Subcutaneous abdominal adipose tissue (tissue), 5 donors: ENCODE measurements around the gene URI1.
"Not testable (repeated sequence)": the region's sequence is repeated elsewhere in the genome, so short reads cannot be mapped to it uniquely, and the experiment has no call there.

Experiments
- H3K27ac ChIP-seq: one replicate; pipeline ENCODE4 v1.7.0; 2013; ENCODE audit warnings: low read depth, mild to moderate bottlenecking, inconsistent platforms, low read length, moderate library complexity
- H3K27me3 ChIP-seq, 5 donors: one replicate each; pipeline ENCODE4 v1.7.0; 2013; ENCODE audit warnings: low read length in 5 of 5, inconsistent platforms in 1 of 5; ENCODE audit not compliant: control insufficient read depth in 5 of 5, insufficient read depth in 4 of 5
- H3K36me3 ChIP-seq, 5 donors: one replicate each; pipeline ENCODE4 v1.7.0; 2013; ENCODE audit warnings: low read length in 5 of 5; ENCODE audit not compliant: control insufficient read depth in 5 of 5, insufficient read depth in 5 of 5
- H3K4me1 ChIP-seq, 5 donors: one replicate each; pipeline ENCODE4 v1.7.0; 2013; ENCODE audit warnings: low read length in 5 of 5, mild to moderate bottlenecking in 3 of 5, moderate library complexity in 1 of 5; ENCODE audit not compliant: control insufficient read depth in 5 of 5, insufficient read depth in 5 of 5
- H3K4me3 ChIP-seq, 5 donors: one replicate each; pipeline ENCODE4 v1.7.0; 2013; ENCODE audit warnings: low read length in 5 of 5, low read depth in 1 of 5
- H3K9ac ChIP-seq, 5 donors: one replicate each; pipeline ENCODE4 v1.7.0; 2013; ENCODE audit warnings: low read length in 5 of 5, mild to moderate bottlenecking in 4 of 5, moderate library complexity in 3 of 5
- H3K9me3 ChIP-seq, 5 donors: one replicate each; pipeline ENCODE4 v1.7.0; 2013; ENCODE audit warnings: low read length in 5 of 5; ENCODE audit not compliant: control insufficient read depth in 5 of 5
- donor health status: healthy.
- donor health status: healthy.
- donor health status: healthy.
- donor health status: healthy.
- donor health status: healthy.

URI1 gene, protein sequence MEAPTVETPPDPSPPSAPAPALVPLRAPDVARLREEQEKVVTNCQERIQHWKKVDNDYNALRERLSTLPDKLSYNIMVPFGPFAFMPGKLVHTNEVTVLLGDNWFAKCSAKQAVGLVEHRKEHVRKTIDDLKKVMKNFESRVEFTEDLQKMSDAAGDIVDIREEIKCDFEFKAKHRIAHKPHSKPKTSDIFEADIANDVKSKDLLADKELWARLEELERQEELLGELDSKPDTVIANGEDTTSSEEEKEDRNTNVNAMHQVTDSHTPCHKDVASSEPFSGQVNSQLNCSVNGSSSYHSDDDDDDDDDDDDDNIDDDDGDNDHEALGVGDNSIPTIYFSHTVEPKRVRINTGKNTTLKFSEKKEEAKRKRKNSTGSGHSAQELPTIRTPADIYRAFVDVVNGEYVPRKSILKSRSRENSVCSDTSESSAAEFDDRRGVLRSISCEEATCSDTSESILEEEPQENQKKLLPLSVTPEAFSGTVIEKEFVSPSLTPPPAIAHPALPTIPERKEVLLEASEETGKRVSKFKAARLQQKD

DNA sequence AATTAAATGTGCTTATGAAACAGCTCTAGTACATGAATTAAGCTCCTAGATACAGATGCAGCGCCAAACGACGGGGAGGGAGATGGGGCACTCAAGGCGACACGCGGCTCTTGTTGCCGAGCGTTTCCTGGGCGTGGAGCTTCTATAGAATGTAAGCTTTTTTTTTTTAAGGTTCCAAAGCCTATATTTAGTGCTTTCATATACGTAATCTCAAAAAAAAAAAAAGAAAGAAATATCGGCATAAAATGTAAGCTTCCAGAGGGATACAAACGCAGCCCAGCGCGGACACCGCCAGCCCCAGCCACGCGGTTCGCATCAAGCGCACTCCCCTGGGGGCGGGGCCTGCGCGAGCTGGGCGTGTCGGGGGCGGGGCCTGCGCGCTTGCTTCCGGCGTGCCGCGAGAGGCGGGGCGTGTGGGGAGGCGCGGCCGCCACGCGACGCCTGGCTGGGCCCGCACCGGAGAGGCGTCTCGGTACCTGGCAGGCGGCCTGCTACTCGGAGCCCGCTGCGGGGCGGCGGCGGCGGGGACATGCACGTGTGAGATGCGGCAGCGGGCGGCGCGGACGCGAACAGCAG lies at the start of gene URI1:
Gene URI1, plus strand, starts transcription at position 412 of the 576 bp plus-strand sequence. CDS start 309 bp downstream, outside the sequence.
- Histone ChIP-seq H3K27me3 (no peaks in the 10 kb centered on the region), H3K4me1 (peaks cover 0 to 36% (median 32%) of the 10 kb centered on the region in 5 donors), H3K9ac (peak within 1 kb of the TSS; percentile 52 to 92 (median 85)), H3K9me3 (peaks cover 0 to 1% (median 0%) of the 10 kb centered on the region in 5 donors), H3K27ac (peak within 1 kb of the TSS; percentile 54), H3K36me3 (no peaks in the 10 kb centered on the region), H3K4me3 (peak within 1 kb of the TSS; percentile 71 to 92 (median 88))

DNA sequence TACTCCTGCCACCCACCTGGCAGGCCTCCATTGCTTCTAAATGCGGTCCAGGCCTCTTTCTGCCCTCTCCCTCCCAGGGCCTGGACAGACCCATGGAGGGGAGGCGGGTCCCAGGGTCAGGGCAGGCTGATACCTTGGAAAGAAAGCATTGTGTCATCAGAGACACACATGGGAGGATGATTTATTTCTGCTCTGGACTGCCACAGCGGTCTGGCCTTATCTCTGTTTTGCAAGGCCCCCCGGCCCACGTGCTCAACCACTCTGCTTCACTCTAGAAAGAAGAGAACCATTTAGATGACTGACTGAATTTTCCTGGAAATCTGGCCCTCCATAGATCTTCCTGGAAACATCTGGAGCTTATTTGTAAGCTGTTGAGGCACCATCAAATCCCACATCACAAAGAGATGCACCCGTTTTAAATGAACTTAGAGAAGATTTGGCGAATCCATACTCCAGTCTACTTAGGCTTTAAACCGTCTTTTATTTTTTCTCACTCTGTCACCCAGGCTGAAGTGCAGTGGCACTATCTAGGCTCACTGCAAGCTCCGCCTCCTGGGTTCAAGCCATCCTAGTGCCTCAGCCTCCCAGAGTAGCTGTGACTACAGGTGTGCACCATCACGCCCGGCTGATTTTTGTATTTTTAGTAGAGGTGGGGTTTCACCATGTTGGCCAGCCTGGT lies 48.3 kb upstream of the URI1 start:
- no peaks in the 10 kb centered on the region for H3K36me3 ChIP-seq
- H3K4me3 ChIP-seq: no peak overlapping the region
- no peak overlapping the region for H3K27ac ChIP-seq
- H3K27me3 ChIP-seq: no peaks in the 10 kb centered on the region
- no peaks in the 10 kb centered on the region for H3K9me3 ChIP-seq
- no peaks in the 10 kb centered on the region for H3K4me1 ChIP-seq
- H3K9ac ChIP-seq: no peak overlapping the region

- Histone ChIP-seq H3K27ac (no peak overlapping the region), H3K27me3 (no peaks in the 10 kb centered on the region), H3K4me1 (no peaks in the 10 kb centered on the region), H3K36me3 (no peaks in the 10 kb centered on the region), H3K9me3 (no peaks in the 10 kb centered on the region), H3K9ac (no peak overlapping the region), H3K4me3 (no peak overlapping the region)
Observed at GRCh38 chr19:29896802-29897201, 45.2 kb upstream of the URI1 start.

DNA sequence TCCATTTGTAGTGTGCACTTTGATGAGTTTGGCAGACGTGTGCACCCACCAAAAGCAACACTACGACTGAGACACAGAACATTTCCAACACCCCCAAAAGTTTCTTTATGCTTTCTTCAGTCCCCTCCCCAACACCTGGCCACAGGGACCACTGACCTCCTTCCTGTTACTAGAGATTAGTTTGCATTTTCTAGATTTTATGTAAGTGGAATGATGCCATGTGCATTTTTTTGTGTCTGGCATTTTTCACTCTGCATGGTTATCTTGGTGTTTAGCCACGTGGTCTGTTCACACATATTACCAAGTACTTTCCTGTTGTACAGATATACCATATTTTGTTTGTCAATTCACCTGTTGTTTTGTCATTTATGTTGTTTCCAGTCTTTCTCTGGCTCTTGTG lies 44.6 kb upstream of the URI1 start:
- Histone ChIP-seq H3K9ac (no peak overlapping the region), H3K27ac (no peak overlapping the region), H3K4me3 (no peak overlapping the region), H3K36me3 (no peaks in the 10 kb centered on the region), H3K4me1 (no peaks in the 10 kb centered on the region), H3K27me3 (no peaks in the 10 kb centered on the region), H3K9me3 (no peaks in the 10 kb centered on the region)

DNA sequence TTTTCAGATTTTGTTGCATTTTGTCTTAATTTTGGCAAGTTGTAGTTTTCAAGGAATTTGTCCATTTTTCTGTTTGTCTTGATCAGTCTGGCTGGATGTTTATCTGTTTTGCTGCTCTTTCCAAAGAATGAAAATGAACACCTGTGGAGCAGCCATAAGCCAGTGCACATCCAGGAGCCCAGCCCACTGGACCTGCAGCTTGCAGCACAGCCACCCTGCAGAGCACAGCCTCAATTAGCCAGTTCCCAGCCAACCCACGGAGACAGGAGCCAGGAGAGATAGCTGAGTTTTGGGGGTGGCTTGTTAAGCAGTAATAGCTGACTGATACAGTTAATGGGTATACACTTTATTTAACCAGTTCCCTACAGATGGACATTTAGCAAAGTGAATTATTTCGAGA lies 38.0 kb upstream of the URI1 start:
- Histone ChIP-seq H3K27me3 (peaks cover 0 to 4% (median 0%) of the 10 kb centered on the region in 5 donors), H3K9ac (no peak overlapping the region), H3K27ac (no peak overlapping the region)

DNA sequence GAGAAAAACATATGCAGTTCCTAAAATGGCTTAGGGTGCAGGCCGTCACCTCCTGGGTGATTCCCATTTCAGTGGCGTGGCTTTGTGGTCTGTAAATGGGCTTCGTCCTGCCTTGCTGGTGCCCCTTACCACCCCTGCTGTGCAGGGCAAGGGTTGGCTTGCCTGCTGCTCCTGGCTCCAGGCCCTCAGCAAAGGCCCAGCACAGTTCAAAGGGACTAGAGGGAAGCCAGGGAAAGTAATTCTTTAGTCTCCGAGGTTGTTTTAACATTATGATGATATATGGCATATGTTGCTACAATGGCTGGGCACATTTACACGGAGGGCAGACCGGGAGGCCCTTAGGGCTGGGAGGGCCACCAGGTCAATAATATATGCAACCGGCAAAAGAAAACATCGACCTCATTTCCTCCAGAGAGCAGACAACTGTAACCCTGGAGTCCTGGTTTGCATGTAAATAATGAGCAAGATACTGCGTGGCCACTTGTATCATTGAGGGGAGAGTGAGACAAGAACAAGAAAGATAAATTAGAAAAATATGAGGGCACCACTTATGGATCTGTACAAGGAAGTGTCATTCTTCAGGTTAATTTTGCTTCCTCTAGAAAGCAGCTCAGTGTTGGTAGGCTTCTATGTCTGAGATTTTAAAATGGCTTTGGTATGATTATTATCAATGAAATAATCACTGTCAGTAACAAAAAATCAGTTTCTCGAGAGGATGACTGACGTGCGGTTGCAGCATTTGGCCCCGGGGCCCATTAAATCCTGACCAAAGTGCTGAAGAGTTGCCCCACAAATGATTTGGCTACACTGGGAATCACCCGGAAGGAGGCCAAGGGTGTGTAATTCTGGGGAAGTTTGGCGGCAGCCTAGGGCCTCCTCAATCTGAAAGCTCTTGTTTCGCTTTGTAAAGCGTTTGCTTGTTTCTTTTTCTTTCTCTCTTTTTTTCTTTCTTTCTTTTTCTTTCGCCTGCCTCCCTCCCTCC lies 32.8 kb upstream of the URI1 start:
- Histone ChIP-seq H3K27me3 (peaks cover 0 to 1% (median 0%) of the 10 kb centered on the region in 5 donors), H3K9ac (no peak overlapping the region), H3K4me1 (peaks cover 0 to 4% (median 0%) of the 10 kb centered on the region in 5 donors), H3K36me3 (no peaks in the 10 kb centered on the region), H3K9me3 (no peaks in the 10 kb centered on the region), H3K4me3 (no peak overlapping the region), H3K27ac (no peak overlapping the region)

More for the DNA sequence above, 38.0 kb upstream of the URI1 start:
- Histone ChIP-seq H3K4me3 (no peak overlapping the region), H3K36me3 (no peaks in the 10 kb centered on the region), H3K9me3 (peaks cover 0 to 5% (median 2%) of the 10 kb centered on the region in 5 donors), H3K4me1 (no peaks in the 10 kb centered on the region)

- H3K27me3 ChIP-seq: no peaks in the 10 kb centered on the region
- no peaks in the 10 kb centered on the region for H3K36me3 ChIP-seq
- no peaks in the 10 kb centered on the region for H3K4me1 ChIP-seq
Observed at GRCh38 chr19:29914933-29915332, 27.1 kb upstream of the URI1 start.

DNA sequence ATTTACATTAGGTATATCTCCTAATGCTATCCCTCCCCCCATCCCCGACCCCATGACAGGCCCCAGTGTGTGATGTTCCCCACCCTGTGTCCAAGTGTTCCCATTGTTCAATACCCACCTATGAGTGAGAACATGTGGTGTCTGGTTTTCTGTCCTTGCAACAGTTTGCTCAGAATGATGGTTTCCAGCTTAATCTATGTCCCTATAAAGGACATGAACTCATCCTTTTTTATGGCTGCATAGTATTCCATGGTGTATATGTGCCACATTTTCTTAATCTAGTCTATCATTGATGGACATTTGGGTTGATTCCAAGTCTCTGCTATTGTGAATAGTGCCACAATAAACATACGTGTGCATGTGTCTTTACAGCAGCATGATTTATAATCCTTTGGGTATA lies 26.2 kb upstream of the URI1 start:
- not testable (repeated sequence) for H3K36me3 ChIP-seq, H3K4me1 ChIP-seq, H3K9me3 ChIP-seq, H3K27ac ChIP-seq, H3K4me3 ChIP-seq, H3K9ac ChIP-seq, H3K27me3 ChIP-seq

More at GRCh38 chr19:29914933-29915332, 27.1 kb upstream of the URI1 start:
- Histone ChIP-seq H3K27ac (no peak overlapping the region), H3K9ac (no peak overlapping the region), H3K4me3 (no peak overlapping the region), H3K9me3 (no peaks in the 10 kb centered on the region)

DNA sequence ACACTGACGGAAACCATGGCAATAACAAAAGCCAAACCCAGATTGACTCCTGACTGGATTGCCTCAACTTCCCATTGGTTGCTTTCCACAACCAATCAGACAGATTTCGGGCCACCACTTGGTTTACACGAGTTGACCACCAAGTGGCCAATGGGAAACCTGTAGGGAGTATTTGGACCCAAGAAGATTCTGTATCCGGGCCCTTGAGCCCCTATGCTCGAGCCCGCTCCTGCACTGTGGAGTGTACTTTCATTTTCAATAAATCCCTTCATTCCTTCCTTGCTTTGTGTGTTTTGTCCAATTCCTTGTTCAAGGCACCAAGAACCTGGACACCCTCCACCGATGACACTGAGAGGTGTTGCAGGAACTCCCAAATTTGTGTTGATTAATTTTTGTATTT lies 24.1 kb upstream of the URI1 start:
- H3K9ac ChIP-seq: no peak overlapping the region
- no peaks in the 10 kb centered on the region for H3K9me3 ChIP-seq
- no peak overlapping the region for H3K27ac ChIP-seq
- H3K36me3 ChIP-seq: no peaks in the 10 kb centered on the region
- no peak overlapping the region for H3K4me3 ChIP-seq
- no peaks in the 10 kb centered on the region for H3K27me3 ChIP-seq
- H3K4me1 ChIP-seq: no peaks in the 10 kb centered on the region
